IPS-18a (cell line): ENCODE data around the gene KATNB1.

ENCODE experiments used
- H3K27ac ChIP-seq: one replicate; pipeline ENCODE4 v1.5.1; 2013; ENCODE audit warnings: low read length
- H3K27me3 ChIP-seq: one replicate; pipeline ENCODE4 v1.6.1; 2013; ENCODE audit warnings: mild to moderate bottlenecking, low read length; ENCODE audit not compliant: control insufficient read depth, insufficient read depth
- H3K36me3 ChIP-seq: one replicate; pipeline ENCODE4 v1.6.1; 2013; ENCODE audit warnings: low read depth, low read length; ENCODE audit not compliant: control insufficient read depth
- H3K4me1 ChIP-seq: one replicate; pipeline ENCODE4 v1.6.1; 2013; ENCODE audit warnings: low read depth, low read length; ENCODE audit not compliant: control insufficient read depth
- H3K4me3 ChIP-seq: one replicate; pipeline ENCODE4 v1.5.1; 2013; ENCODE audit warnings: low read length
- H3K9ac ChIP-seq: one replicate; pipeline ENCODE4 v1.6.1; 2013; ENCODE audit warnings: mild to moderate bottlenecking, low read length, moderate library complexity
- H3K9me3 ChIP-seq: one replicate; pipeline ENCODE4 v1.6.1; 2013; ENCODE audit warnings: low read depth, low read length; ENCODE audit not compliant: control insufficient read depth

The KATNB1 gene

GRCh38 chr16:57803134-57803990 lies 67.8 kb downstream of the KATNB1 start:
- Histone ChIP-seq H3K27me3 (peaks cover 40% of the 10 kb centered on the region), H3K9me3 (no peaks in the 10 kb centered on the region), H3K27ac (no peak overlapping the region), H3K4me1 (peaks cover 24% of the 10 kb centered on the region), H3K9ac (no peak overlapping the region), H3K4me3 (no peak overlapping the region), H3K36me3 (no peaks in the 10 kb centered on the region)

- Histone ChIP-seq H3K27me3 (peaks cover 31% of the 10 kb centered on the region), H3K27ac (no peak overlapping the region), H3K4me3 (no peak overlapping the region), H3K9me3 (no peaks in the 10 kb centered on the region), H3K9ac (no peak overlapping the region), H3K4me1 (peaks cover 22% of the 10 kb centered on the region), H3K36me3 (no peaks in the 10 kb centered on the region)
Observed at GRCh38 chr16:57804111-57804837, 68.7 kb downstream of the KATNB1 start.

- no peaks in the 10 kb centered on the region for H3K9me3 ChIP-seq
- no peak overlapping the region for H3K27ac ChIP-seq
- H3K4me1 ChIP-seq = peaks cover 28% of the 10 kb centered on the region
- no peak overlapping the region for H3K9ac ChIP-seq
- peaks cover 22% of the 10 kb centered on the region for H3K27me3 ChIP-seq
- no peak overlapping the region for H3K4me3 ChIP-seq
- no peaks in the 10 kb centered on the region for H3K36me3 ChIP-seq
Observed at GRCh38 chr16:57805176-57805575, 69.6 kb downstream of the KATNB1 start.
